NCI-H1694 treated with DMSO at 0.1 percent for 48 hours (cell line): ENCODE data around the gene KLHL15.
"Not testable (repeated sequence)": the region's sequence is repeated elsewhere in the genome, so short reads cannot be mapped to it uniquely, and the experiment has no call there.

Experiments
- DNase-seq: peaks from one replicate; lab custom pipeline; 2025; lab: John Stamatoyannopoulos, UW

Gene KLHL15

GRCh38 chrX:24027086-24027485 lies at the start of gene KLHL15:
Gene KLHL15, minus strand, starts transcription at chrX:24027186. Its CDS starts 20,493 bp downstream, at chrX:24006693.
- no peak for DNase-seq

- no peak for DNase-seq
Observed at GRCh38 chrX:24069877-24070276, 42.9 kb upstream of the KLHL15 start.

GRCh38 chrX:24063488-24063887 lies 36.5 kb upstream of the KLHL15 start:
- no peak for DNase-seq

GRCh38 chrX:24055043-24055356 lies 28.0 kb upstream of the KLHL15 start:
- DNase-seq: no peak

GRCh38 chrX:24054182-24055042 lies 27.4 kb upstream of the KLHL15 start, which contains the start of gene EIF2S3:
Gene EIF2S3, plus strand, starts transcription at chrX:24054956. Its CDS starts 13 bp downstream, at chrX:24054969.
- peak; percentile 98 for DNase-seq

- DNase-seq: not testable (repeated sequence)
Observed at GRCh38 chrX:24050522-24051318, 23.7 kb upstream of the KLHL15 start.

GRCh38 chrX:24049643-24050042 lies 22.7 kb upstream of the KLHL15 start:
- DNase-seq: not testable (repeated sequence)

GRCh38 chrX:24046060-24046459 lies 19.1 kb upstream of the KLHL15 start:
- not testable (repeated sequence) for DNase-seq

GRCh38 chrX:24037729-24038128 lies 10.7 kb upstream of the KLHL15 start:
- no peak for DNase-seq

- peak; percentile 41 for DNase-seq
Observed at GRCh38 chrX:24034485-24034884, 7.5 kb upstream of the KLHL15 start.

- DNase-seq: no peak
Observed at GRCh38 chrX:24030597-24030996, 3.6 kb upstream of the KLHL15 start.

GRCh38 chrX:24027985-24028384 lies 999 bp upstream of the KLHL15 start:
- DNase-seq: no peak

- DNase-seq: no peak
Observed at GRCh38 chrX:24026432-24026831, 554 bp downstream of the KLHL15 start.

- peak; percentile 28 for DNase-seq
Observed at GRCh38 chrX:24025741-24026403, 1.1 kb downstream of the KLHL15 start.

- peak; percentile 71 for DNase-seq
Observed at GRCh38 chrX:24024819-24025740, 1.9 kb downstream of the KLHL15 start.

GRCh38 chrX:24023972-24024669 lies 2.9 kb downstream of the KLHL15 start:
- peak; percentile 31 for DNase-seq

- no peak for DNase-seq
Observed at GRCh38 chrX:24023544-24023943, 3.4 kb downstream of the KLHL15 start.

GRCh38 chrX:24020306-24020876 lies 6.6 kb downstream of the KLHL15 start:
- no peak for DNase-seq

- DNase-seq: no peak
Observed at GRCh38 chrX:24019448-24019847, 7.5 kb downstream of the KLHL15 start.

- no peak for DNase-seq
Observed at GRCh38 chrX:24018809-24019208, 8.2 kb downstream of the KLHL15 start.
